BE2C (cell line): ENCODE data around the gene GDF2.

Experiments
- DNase-seq: peaks from one replicate; pipeline ENCODE4 v3.0.0-alpha.2; 2020
- H3K27me3 ChIP-seq: fragments of 250-450 bp; sonication (Bioruptor Pico); 2 replicates; pipeline ENCODE4 v1.5.1; 2020; ENCODE audit warnings: mild to moderate bottlenecking
- H3K36me3 ChIP-seq: fragments of 250-450 bp; sonication (Bioruptor Pico); 2 replicates; pipeline ENCODE4 v1.5.1; 2020; ENCODE audit warnings: mild to moderate bottlenecking
- H3K4me1 ChIP-seq: fragments of 250-450 bp; sonication (Bioruptor Pico); 2 replicates; pipeline ENCODE4 v1.5.1; 2020
- H3K4me3 ChIP-seq: 2 replicates; pipeline ENCODE4 v1.5.1; 2011; ENCODE audit warnings: low read depth, low read length
- H3K9me3 ChIP-seq: fragments of 250-450 bp; sonication (Bioruptor Pico); 2 replicates; pipeline ENCODE4 v1.5.1; 2020
- CTCF ChIP-seq: IDR thresholded peaks from 2 replicates; pipeline ENCODE4 v1.5.1; 2012; ENCODE audit warnings: mild to moderate bottlenecking, low read depth, low read length

Gene GDF2

GRCh38 chr10:47330804-47331203 is 8.6 kb downstream of the GDF2 start:
- no peak for DNase-seq
- Histone ChIP-seq H3K27me3 (no peaks in the 10 kb centered on the region), H3K36me3 (no peaks in the 10 kb centered on the region), H3K9me3 (no peaks in the 10 kb centered on the region), H3K4me3 (no peak overlapping the region), H3K4me1 (peaks cover 7% of the 10 kb centered on the region)
- TF ChIP-seq CTCF: no peak

- TF ChIP-seq CTCF: no peak
- Histone ChIP-seq H3K36me3 (no peaks in the 10 kb centered on the region), H3K4me3 (no peak overlapping the region), H3K4me1 (peaks cover 3% of the 10 kb centered on the region), H3K27me3 (no peaks in the 10 kb centered on the region), H3K9me3 (no peaks in the 10 kb centered on the region)
- DNase-seq: no peak
Measured at GRCh38 chr10:47331491-47331890, 9.2 kb downstream of the GDF2 start.

- no peaks in the 10 kb centered on the region for H3K27me3 ChIP-seq
- no peak for TF ChIP-seq CTCF
Measured at GRCh38 chr10:47331954-47332353, 9.7 kb downstream of the GDF2 start.

GRCh38 chr10:47332371-47332770 is 10.1 kb downstream of the GDF2 start:
- no peak for DNase-seq
- no peak for TF ChIP-seq CTCF
- Histone ChIP-seq H3K9me3 (no peaks in the 10 kb centered on the region), H3K4me1 (no peaks in the 10 kb centered on the region), H3K27me3 (no peaks in the 10 kb centered on the region), H3K36me3 (no peaks in the 10 kb centered on the region), H3K4me3 (no peak overlapping the region)

More at GRCh38 chr10:47331954-47332353, 9.7 kb downstream of the GDF2 start:
- Histone ChIP-seq H3K4me1 (no peaks in the 10 kb centered on the region), H3K36me3 (no peaks in the 10 kb centered on the region), H3K9me3 (no peaks in the 10 kb centered on the region), H3K4me3 (no peak overlapping the region)
- DNase-seq: no peak

- DNase-seq: no peak
- no peak for TF ChIP-seq CTCF
- H3K27me3 ChIP-seq: no peaks in the 10 kb centered on the region
Measured at GRCh38 chr10:47332946-47333345, 10.7 kb downstream of the GDF2 start.

GRCh38 chr10:47333532-47333931 is 11.3 kb downstream of the GDF2 start:
- no peak overlapping the region for H3K4me3 ChIP-seq
- TF ChIP-seq CTCF: no peak
- H3K9me3 ChIP-seq: no peaks in the 10 kb centered on the region
- H3K36me3 ChIP-seq: no peaks in the 10 kb centered on the region
- no peak for DNase-seq
- no peaks in the 10 kb centered on the region for H3K27me3 ChIP-seq
- H3K4me1 ChIP-seq: no peaks in the 10 kb centered on the region

More at GRCh38 chr10:47332946-47333345, 10.7 kb downstream of the GDF2 start:
- Histone ChIP-seq H3K9me3 (no peaks in the 10 kb centered on the region), H3K4me3 (no peak overlapping the region), H3K4me1 (no peaks in the 10 kb centered on the region), H3K36me3 (no peaks in the 10 kb centered on the region)
